ENCODE data around the gene FSD1L.

- TF ChIP-seq CTCF (IDR thresholded peaks at IDR 0.05), result no peak
- no peak for TF ChIP-seq POLR2A (IDR thresholded peaks at IDR 0.05)
Observed at GRCh38 chr9:105572455-105572854, 124.6 kb downstream of the FSD1L start.
